ENCODE measurements around the gene MZF1. TPM values are rescaled to one million over a fixed set of nuclear protein-coding genes. Genes with fewer than 3 reads are reported as not detected.

MZF1 gene
- total and polyA plus RNA-seq, 9 of the 15 experiments (the other 6 are each of a cell fraction or from before 2014, with no cell fraction given) = 0.31 to 29.3 (median 11.5) TPM

DNA sequence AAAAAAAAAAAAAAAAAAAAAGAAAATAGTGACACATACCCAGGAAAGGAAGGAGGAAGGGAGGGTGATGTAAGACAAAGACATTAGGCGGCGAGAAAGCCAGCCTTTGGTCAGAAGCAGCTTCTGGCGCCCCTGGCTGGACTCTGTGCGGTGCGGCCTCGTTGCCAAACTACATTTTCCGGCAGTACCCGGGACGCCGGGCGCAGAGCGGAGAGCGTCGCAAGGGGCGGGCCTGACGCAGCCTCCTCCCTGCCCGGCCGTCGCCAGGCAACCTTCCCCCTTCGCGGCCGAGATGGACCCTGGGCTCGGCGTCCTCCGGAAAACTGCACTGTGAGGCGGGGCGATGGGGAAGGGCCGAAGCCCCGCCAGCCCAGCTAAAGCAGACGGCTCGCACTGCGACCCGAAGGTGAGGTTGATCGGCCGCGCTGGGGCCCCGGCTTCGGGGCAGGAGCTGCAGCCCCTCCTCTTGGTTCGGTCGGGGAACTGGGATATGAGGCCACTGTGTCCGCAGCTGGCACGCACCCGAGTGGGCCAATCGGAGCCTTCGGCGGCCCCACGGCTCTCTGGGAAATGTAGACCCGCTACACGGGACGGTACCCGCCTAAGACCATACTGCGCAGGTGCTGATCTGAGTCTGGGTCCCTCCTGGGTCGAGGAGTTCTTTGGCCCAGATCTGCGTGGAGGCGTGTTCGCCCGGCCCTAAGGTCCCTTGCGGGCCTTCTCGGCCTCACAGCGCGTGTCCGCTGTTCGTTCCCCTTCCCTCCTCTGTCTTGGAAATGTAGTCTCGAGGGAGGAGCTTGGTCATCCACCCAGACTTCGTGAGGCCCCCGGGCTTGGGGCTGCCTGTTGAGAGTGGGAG is 2.3 kb upstream of the MZF1 start (continued):
- no peak for TF ChIP-seq BDP1 (IDR thresholded peaks at IDR 0.05; ENCODE audit: insufficient read depth, insufficient read length)
- TF ChIP-seq SMARCC2 (IDR thresholded peaks at IDR 0.05; ENCODE audit: low read depth) = no peak
- no peak for TF ChIP-seq E2F3 (CRISPR knock-in tag; IDR thresholded peaks at IDR 0.05)
- peak; percentile 74 for TF ChIP-seq SIN3B (IDR thresholded peaks at IDR 0.05; ENCODE audit: low read depth)
- TF ChIP-seq, protein P1, sequence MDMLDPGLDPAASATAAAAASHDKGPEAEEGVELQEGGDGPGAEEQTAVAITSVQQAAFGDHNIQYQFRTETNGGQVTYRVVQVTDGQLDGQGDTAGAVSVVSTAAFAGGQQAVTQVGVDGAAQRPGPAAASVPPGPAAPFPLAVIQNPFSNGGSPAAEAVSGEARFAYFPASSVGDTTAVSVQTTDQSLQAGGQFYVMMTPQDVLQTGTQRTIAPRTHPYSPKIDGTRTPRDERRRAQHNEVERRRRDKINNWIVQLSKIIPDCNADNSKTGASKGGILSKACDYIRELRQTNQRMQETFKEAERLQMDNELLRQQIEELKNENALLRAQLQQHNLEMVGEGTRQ (CRISPR knock-in tag; IDR thresholded peaks at IDR 0.05) = peak; percentile 37; the same call in 1 of the 2 replicates
- TF ChIP-seq, protein P2, sequence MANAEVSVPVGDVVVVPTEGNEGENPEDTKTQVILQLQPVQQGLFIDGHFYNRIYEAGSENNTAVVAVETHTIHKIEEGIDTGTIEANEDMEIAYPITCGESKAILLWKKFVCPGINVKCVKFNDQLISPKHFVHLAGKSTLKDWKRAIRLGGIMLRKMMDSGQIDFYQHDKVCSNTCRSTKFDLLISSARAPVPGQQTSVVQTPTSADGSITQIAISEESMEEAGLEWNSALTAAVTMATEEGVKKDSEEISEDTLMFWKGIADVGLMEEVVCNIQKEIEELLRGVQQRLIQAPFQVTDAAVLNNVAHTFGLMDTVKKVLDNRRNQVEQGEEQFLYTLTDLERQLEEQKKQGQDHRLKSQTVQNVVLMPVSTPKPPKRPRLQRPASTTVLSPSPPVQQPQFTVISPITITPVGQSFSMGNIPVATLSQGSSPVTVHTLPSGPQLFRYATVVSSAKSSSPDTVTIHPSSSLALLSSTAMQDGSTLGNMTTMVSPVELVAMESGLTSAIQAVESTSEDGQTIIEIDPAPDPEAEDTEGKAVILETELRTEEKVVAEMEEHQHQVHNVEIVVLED (CRISPR knock-in tag; IDR thresholded peaks at IDR 0.05) = peak; percentile 94
- no peak for TF ChIP-seq ZNF79 (CRISPR knock-in tag; IDR thresholded peaks at IDR 0.05; ENCODE audit: low read depth)
- peak; percentile 66 for TF ChIP-seq RBBP5 (IDR thresholded peaks at IDR 0.05; ENCODE audit: borderline replicate concordance, insufficient read depth, low read length, poor library complexity, severe bottlenecking)
- TF ChIP-seq PPARD (CRISPR knock-in tag; IDR thresholded peaks at IDR 0.05) = no peak
- peak; percentile 91 to 94 for TF ChIP-seq SIX5 (IDR thresholded peaks at IDR 0.05; ENCODE audit: borderline replicate concordance in 1 of 2, insufficient read depth in 1 of 2, low read depth in 1 of 2, low read length in 2 of 2)
- no peak; the same call in 1 of the 2 replicates for TF ChIP-seq TARDBP (IDR thresholded peaks at IDR 0.05)
- TF ChIP-seq SETDB1 (IDR thresholded peaks at IDR 0.05; ENCODE audit: low read length) = no peak
- TF ChIP-seq PTBP1 (IDR thresholded peaks at IDR 0.05; ENCODE audit: low read depth, low read length) = no peak
- TF ChIP-seq MED1 (CRISPR knock-in tag; IDR thresholded peaks at IDR 0.05; ENCODE audit: borderline replicate concordance) = no peak
- TF ChIP-seq CBX5 (IDR thresholded peaks at IDR 0.05; ENCODE audit: borderline replicate concordance, low read depth) = no peak
- no peak for TF ChIP-seq DMBX1 (CRISPR knock-in tag; IDR thresholded peaks at IDR 0.05; ENCODE audit: borderline replicate concordance)
- TF ChIP-seq PRPF4 (IDR thresholded peaks at IDR 0.05; ENCODE audit: insufficient read depth, low read depth, low read length, poor library complexity, severe bottlenecking) = no peak
- TF ChIP-seq MTA1 (IDR thresholded peaks at IDR 0.05; ENCODE audit: borderline replicate concordance) = peak; percentile 97
- TF ChIP-seq, protein P3, sequence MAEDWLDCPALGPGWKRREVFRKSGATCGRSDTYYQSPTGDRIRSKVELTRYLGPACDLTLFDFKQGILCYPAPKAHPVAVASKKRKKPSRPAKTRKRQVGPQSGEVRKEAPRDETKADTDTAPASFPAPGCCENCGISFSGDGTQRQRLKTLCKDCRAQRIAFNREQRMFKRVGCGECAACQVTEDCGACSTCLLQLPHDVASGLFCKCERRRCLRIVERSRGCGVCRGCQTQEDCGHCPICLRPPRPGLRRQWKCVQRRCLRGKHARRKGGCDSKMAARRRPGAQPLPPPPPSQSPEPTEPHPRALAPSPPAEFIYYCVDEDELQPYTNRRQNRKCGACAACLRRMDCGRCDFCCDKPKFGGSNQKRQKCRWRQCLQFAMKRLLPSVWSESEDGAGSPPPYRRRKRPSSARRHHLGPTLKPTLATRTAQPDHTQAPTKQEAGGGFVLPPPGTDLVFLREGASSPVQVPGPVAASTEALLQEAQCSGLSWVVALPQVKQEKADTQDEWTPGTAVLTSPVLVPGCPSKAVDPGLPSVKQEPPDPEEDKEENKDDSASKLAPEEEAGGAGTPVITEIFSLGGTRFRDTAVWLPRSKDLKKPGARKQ (CRISPR knock-in tag; IDR thresholded peaks at IDR 0.05) = no peak
- TF ChIP-seq YY1 (IDR thresholded peaks at IDR 0.05; ENCODE audit: borderline replicate concordance in 1 of 3, control insufficient read depth in 1 of 3, extremely low read depth in 1 of 3, insufficient read depth in 3 of 3, insufficient read length in 1 of 3, insufficient replicate concordance in 2 of 3, low read depth in 1 of 3, low read length in 2 of 3) = peak in 2 of 3 experiments; percentile 41 to 52
- no peak for TF ChIP-seq OTX1 (CRISPR knock-in tag; IDR thresholded peaks at IDR 0.05)
- no peak for TF ChIP-seq TEAD2 (tag; IDR thresholded peaks at IDR 0.05)
- TF ChIP-seq SMARCA4 (IDR thresholded peaks at IDR 0.05) = no peak

Data from K562 (cell line).